Measurements from ENCODE around the gene ATP13A5. TPM values are rescaled to one million over a fixed set of nuclear protein-coding genes. Genes with fewer than 3 reads are reported as not detected.

Gene ATP13A5
- total and polyA plus RNA-seq, 2 of the 8 experiments (the other 6 are each of a cell fraction or from before 2014, with no cell fraction given) = not detected

DNA sequence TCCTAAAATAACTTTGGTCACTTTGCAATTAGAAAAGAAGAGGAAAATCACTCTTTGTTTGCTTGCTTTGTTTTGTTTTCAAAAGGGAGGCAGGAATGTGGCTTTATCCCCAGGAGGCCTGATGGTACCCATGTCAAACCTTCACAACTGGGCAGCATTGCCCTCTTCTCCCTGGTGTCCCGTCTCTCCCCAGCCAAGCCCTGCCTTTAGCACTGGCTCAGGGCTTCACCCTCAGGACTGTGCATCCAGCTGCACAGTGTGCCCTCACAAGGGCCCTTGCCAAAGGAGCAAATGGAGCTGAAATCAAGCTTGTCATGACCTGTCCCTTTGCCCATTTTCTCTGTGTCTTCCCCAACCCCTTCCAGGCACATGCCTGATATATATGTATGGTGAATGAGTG is 29.1 kb upstream of the ATP13A5 start:
- Histone ChIP-seq H3K79me2 (ENCODE audit: control insufficient read depth in 1 of 2, insufficient read depth in 2 of 2, low read length in 2 of 2) (no peaks in the 10 kb centered on the region), H2BK15ac (ENCODE audit: low read length) (no peak overlapping the region), H2AK5ac (ENCODE audit: low read depth, low read length) (no peak overlapping the region; the same call in 1 of the 2 replicates), H2AFZ (ENCODE audit: low read length) (no peak overlapping the region), H3K27ac (ENCODE audit: low read depth, low read length) (no peak overlapping the region), H3K27me3 (replicated peaks in 1 of 4; ENCODE audit: control insufficient read depth in 3 of 4, extremely low read depth in 1 of 4, insufficient read depth in 3 of 4, low read length in 3 of 4) (no peaks in the 10 kb centered on the region), H3K79me1 (ENCODE audit: low read depth, low read length) (no peaks in the 10 kb centered on the region), H2BK5ac (ENCODE audit: low read depth, low read length) (peak overlapping the region; percentile 41; the same call in 1 of the 2 replicates), H2BK120ac (replicated peaks; ENCODE audit: low read depth, low read length) (no peak overlapping the region), H3K4ac (replicated peaks; ENCODE audit: insufficient read length, low read depth, low read length) (peak overlapping the region; percentile 73), H3K4me3 (ENCODE audit: extremely low read depth in 1 of 4, insufficient read depth in 2 of 4, low read depth in 3 of 4, low read length in 4 of 4) (no peak overlapping the region), H2BK12ac (ENCODE audit: low read depth, low read length) (peak overlapping the region; percentile 51; the same call in 1 of the 2 replicates), H3K14ac (ENCODE audit: insufficient read length) (no peak overlapping the region), H3K4me2 (ENCODE audit: insufficient read depth in 1 of 2, low read depth in 2 of 2, low read length in 2 of 2) (peak overlapping the region in 1 of 2 experiments; percentile 9; a peak in 1 of 4 replicates), H3K9me3 (ENCODE audit: insufficient read depth in 2 of 2, low read depth in 1 of 2, low read length in 1 of 2) (0 out of 4 replicates have a peak, but pooled peaks cover 0 to 2% of the 10 kb centered on the region in 2 experiments), H3K23me2 (ENCODE audit: low read depth, low read length) (no peaks in the 10 kb centered on the region), H4K8ac (ENCODE audit: extremely low read depth, insufficient read depth, low read length) (peak overlapping the region; percentile 28; the same call in 1 of the 2 replicates), H3K18ac (ENCODE audit: extremely low read depth, low read length) (no peak overlapping the region; the same call in 1 of the 2 replicates), H3K36me3 (ENCODE audit: control insufficient read depth in 2 of 4, insufficient read depth in 4 of 4, low read length in 3 of 4) (no peaks in the 10 kb centered on the region), H4K91ac (replicated peaks; ENCODE audit: insufficient read length, low read length) (no peak overlapping the region), H3K23ac (ENCODE audit: insufficient read length) (no peak overlapping the region), H2BK20ac (ENCODE audit: low read length) (peak overlapping the region; percentile 77), H3K4me1 (replicated peaks in 1 of 4; ENCODE audit: control insufficient read depth in 3 of 4, insufficient read depth in 4 of 4, low read length in 3 of 4) (peaks cover 2 to 8% (median 5%) of the 10 kb centered on the region in 4 experiments), H4K20me1 (replicated peaks in 1 of 2; ENCODE audit: control insufficient read depth in 1 of 2, insufficient read depth in 2 of 2, low read length in 2 of 2) (no peaks in the 10 kb centered on the region), H4K5ac (ENCODE audit: insufficient read length, low read depth, low read length) (no peak overlapping the region), H3K9ac (replicated peaks in 1 of 4; ENCODE audit: extremely low read depth in 1 of 4, low read depth in 3 of 4, low read length in 3 of 4) (no peak overlapping the region), H3K56ac (replicated peaks; ENCODE audit: insufficient read length, low read depth, low read length) (no peak overlapping the region)
- WGBS, 2 experiments (ENCODE audit: extremely low coverage in 1 of 2, insufficient coverage in 1 of 2, insufficient read length in 1 of 2, insufficient replicate concordance in 2 of 2, low coverage in 1 of 2, low lambda C conversion rate in 2 of 2, missing lambda C conversion rate in 1 of 2) = 81% methylated on average over 1 of the region's 1 CpG; no CpG with 5 or more reads in 1 of the 2 experiments
- DNase-seq (ENCODE audit: low read depth in 1 of 2, low spot score in 2 of 2) (peak in 1 of 2 experiments; percentile 41), FAIRE-seq (no peak)
- peak; percentile 37; the same call in 1 of the 2 replicates for TF ChIP-seq TEAD4 (IDR thresholded peaks at IDR 0.05; ENCODE audit: low read depth, low read length)
- TF ChIP-seq JUND (IDR thresholded peaks at IDR 0.05; ENCODE audit: low read length) = no peak
- no peak for TF ChIP-seq PHF8 (conservative IDR thresholded peaks at IDR 0.05; ENCODE audit: low read depth, low read length)
- TF ChIP-seq RAD21 (IDR thresholded peaks at IDR 0.05 in 1 of 2, conservative IDR thresholded peaks at IDR 0.05 in 1 of 2; ENCODE audit: low read depth in 2 of 2, low read length in 2 of 2) = no peak
- no peak for TF ChIP-seq EP300 (IDR thresholded peaks at IDR 0.05; ENCODE audit: borderline replicate concordance in 1 of 2, low read depth in 2 of 2, low read length in 2 of 2)
- TF ChIP-seq SP1 (IDR thresholded peaks at IDR 0.05; ENCODE audit: low read depth, low read length) = no peak
- no peak for TF ChIP-seq KDM4A (IDR thresholded peaks at IDR 0.05; ENCODE audit: low read depth, low read length, severe bottlenecking)
- TF ChIP-seq RBBP5 (IDR thresholded peaks at IDR 0.05; ENCODE audit: borderline replicate concordance, low read depth, low read length) = no peak
- ChIA-PET CTCF (ENCODE audit: partially characterized antibody) (interaction anchor here (1.6 kb wide), 1 partner anchor 10 kb away, joined by 5 read pairs; no protein-coding TSS in a partner anchor), POLR2A (ENCODE audit: partially characterized antibody) (no interaction called here)
